ENCODE results near the gene CDC42EP5.
"Not testable (repeated sequence)": the region's sequence is repeated elsewhere in the genome, so short reads cannot be mapped to it uniquely, and the experiment has no call there.

CDC42EP5 gene

GRCh38 chr19:54502518-54503048 is 29.5 kb upstream of the CDC42EP5 start, which contains the start of gene LAIR2:
LAIR2 (plus strand) TSS chr19:54502831; CDS start chr19:54502919, 88 bp downstream.
- TF ChIP-seq, protein P1, sequence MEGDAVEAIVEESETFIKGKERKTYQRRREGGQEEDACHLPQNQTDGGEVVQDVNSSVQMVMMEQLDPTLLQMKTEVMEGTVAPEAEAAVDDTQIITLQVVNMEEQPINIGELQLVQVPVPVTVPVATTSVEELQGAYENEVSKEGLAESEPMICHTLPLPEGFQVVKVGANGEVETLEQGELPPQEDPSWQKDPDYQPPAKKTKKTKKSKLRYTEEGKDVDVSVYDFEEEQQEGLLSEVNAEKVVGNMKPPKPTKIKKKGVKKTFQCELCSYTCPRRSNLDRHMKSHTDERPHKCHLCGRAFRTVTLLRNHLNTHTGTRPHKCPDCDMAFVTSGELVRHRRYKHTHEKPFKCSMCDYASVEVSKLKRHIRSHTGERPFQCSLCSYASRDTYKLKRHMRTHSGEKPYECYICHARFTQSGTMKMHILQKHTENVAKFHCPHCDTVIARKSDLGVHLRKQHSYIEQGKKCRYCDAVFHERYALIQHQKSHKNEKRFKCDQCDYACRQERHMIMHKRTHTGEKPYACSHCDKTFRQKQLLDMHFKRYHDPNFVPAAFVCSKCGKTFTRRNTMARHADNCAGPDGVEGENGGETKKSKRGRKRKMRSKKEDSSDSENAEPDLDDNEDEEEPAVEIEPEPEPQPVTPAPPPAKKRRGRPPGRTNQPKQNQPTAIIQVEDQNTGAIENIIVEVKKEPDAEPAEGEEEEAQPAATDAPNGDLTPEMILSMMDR (IDR thresholded peaks at IDR 0.05; ENCODE audit: insufficient read depth, low read length, poor library complexity, severe bottlenecking), result no peak
- H3K27me3 ChIP-seq (replicated peaks; ENCODE audit: control insufficient read depth, insufficient read depth, low read length), result no peaks in the 10 kb centered on the region
- no peak for DNase-seq (ENCODE audit: extremely low read depth, insufficient read length)
- H3K4me3 ChIP-seq (replicated peaks; ENCODE audit: low read depth, low read length), result no peak within 1 kb of the TSS
- no peaks in the 10 kb centered on the region for H3K36me3 ChIP-seq (ENCODE audit: control insufficient read depth, insufficient read depth, low read length)

- H3K4me3 ChIP-seq (replicated peaks; ENCODE audit: low read depth, low read length); DNase-seq (ENCODE audit: extremely low read depth, insufficient read length): not testable (repeated sequence)
These were observed 25.3 kb upstream of the CDC42EP5 start for GRCh38 chr19:54498451-54498772.

GRCh38 chr19:54497747-54498450 is 24.8 kb upstream of the CDC42EP5 start:
- not testable (repeated sequence) for DNase-seq (ENCODE audit: extremely low read depth, insufficient read length); H3K36me3 ChIP-seq (ENCODE audit: control insufficient read depth, insufficient read depth, low read length); H3K4me3 ChIP-seq (replicated peaks; ENCODE audit: low read depth, low read length); H3K27me3 ChIP-seq (replicated peaks; ENCODE audit: control insufficient read depth, insufficient read depth, low read length)

More at GRCh38 chr19:54498451-54498772, 25.3 kb upstream of the CDC42EP5 start:
- not testable (repeated sequence) for H3K27me3 ChIP-seq (replicated peaks; ENCODE audit: control insufficient read depth, insufficient read depth, low read length); H3K36me3 ChIP-seq (ENCODE audit: control insufficient read depth, insufficient read depth, low read length)

- not testable (repeated sequence) for DNase-seq (ENCODE audit: extremely low read depth, insufficient read length); H3K27me3 ChIP-seq (replicated peaks; ENCODE audit: control insufficient read depth, insufficient read depth, low read length); H3K36me3 ChIP-seq (ENCODE audit: control insufficient read depth, insufficient read depth, low read length); H3K4me3 ChIP-seq (replicated peaks; ENCODE audit: low read depth, low read length)
These were observed 22.2 kb upstream of the CDC42EP5 start for GRCh38 chr19:54495284-54495683.

DNA sequence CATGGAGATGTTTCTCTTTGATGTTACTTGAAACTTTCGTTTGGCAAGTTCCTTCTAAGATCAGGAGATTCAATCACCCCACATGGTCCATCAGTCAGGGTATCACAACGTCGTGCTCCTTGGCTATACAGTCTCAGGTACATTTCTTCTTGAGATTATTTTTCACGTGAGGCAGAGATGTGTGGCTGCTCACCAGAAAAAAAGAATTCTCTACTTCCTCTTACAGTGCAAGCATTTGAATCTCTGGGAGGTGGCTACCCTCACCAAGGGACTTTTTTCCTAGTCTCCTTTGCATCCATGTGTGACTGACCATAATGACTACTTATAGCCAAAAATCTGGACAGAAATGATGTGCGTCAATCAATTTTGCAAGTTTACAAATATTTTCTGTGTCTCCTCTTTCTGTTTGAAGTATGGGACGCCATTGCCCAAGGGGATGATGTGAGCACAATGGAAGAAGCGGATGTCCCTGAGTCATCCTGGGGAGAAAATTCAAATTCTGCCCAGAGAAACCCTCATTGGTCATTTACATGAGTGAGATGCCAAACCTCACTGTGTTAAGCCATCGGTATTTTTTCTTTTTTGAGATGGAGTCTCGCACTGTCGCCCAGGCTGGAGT is 21.0 kb upstream of the CDC42EP5 start:
- DNase-seq (ENCODE audit: extremely low read depth, insufficient read length), result no peak
- TF ChIP-seq, protein P1 (IDR thresholded peaks at IDR 0.05; ENCODE audit: insufficient read depth, low read length, poor library complexity, severe bottlenecking), result no peak
- no peaks in the 10 kb centered on the region for H3K36me3 ChIP-seq (ENCODE audit: control insufficient read depth, insufficient read depth, low read length)
- no peak overlapping the region for H3K4me3 ChIP-seq (replicated peaks; ENCODE audit: low read depth, low read length)
- H3K27me3 ChIP-seq (replicated peaks; ENCODE audit: control insufficient read depth, insufficient read depth, low read length), result no peaks in the 10 kb centered on the region

- not testable (repeated sequence) for H3K27me3 ChIP-seq (replicated peaks; ENCODE audit: control insufficient read depth, insufficient read depth, low read length); H3K4me3 ChIP-seq (replicated peaks; ENCODE audit: low read depth, low read length); DNase-seq (ENCODE audit: extremely low read depth, insufficient read length); H3K36me3 ChIP-seq (ENCODE audit: control insufficient read depth, insufficient read depth, low read length)
These were observed 20.0 kb upstream of the CDC42EP5 start for GRCh38 chr19:54493056-54493455.

- no peak for DNase-seq (ENCODE audit: extremely low read depth, insufficient read length)
- no peaks in the 10 kb centered on the region for H3K36me3 ChIP-seq (ENCODE audit: control insufficient read depth, insufficient read depth, low read length)
- TF ChIP-seq, protein P1 (IDR thresholded peaks at IDR 0.05; ENCODE audit: insufficient read depth, low read length, poor library complexity, severe bottlenecking), result no peak
- H3K27me3 ChIP-seq (replicated peaks; ENCODE audit: control insufficient read depth, insufficient read depth, low read length), result no peaks in the 10 kb centered on the region
- H3K4me3 ChIP-seq (replicated peaks; ENCODE audit: low read depth, low read length), result no peak overlapping the region
These were observed 19.5 kb upstream of the CDC42EP5 start for GRCh38 chr19:54492568-54492967.

All from GM06990 (cell line).